ENCODE data around the gene SVBP.

SVBP gene

DNA sequence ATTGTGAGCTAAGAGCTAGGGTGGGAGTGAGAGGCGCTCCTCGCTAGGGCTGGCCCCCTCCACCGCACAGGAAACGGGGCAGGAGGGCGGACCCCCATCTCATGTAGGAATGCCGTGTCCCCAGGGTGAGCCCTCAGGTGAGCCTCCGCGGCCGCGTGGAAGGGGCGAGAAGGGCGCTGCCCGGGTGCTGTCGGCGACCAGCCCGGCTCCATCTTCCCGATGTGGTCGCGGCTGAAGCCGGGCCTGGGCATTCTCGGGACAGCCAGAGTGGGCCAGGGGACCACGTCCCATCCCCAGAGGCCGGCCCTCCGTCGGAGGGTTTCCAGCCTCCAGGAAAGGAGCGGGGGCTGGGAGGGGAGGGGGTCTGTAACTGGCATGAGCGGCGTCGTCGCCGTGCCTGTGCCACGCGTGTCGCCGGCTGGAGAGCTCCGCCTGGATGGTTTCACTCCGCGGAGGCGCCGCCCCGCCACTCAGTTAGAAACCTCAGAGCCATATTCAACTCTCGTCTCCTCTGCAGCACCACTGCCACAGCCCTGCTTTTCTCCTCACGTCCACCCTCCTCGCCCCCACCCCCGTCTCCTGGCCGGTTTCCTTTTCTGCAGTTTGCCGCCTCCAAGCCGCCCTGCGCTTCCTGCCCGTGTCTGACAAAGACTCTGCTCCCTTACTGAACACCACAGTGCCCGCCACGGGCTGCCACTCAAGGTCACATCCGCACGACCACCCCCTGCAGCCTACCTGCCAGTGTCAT lies 32.1 kb downstream of the SVBP start, which contains the start of gene TMEM269:
Gene TMEM269 (plus strand): TSS at position 46 of the 748 bp plus-strand sequence. CDS start 4,903 bp downstream, outside the sequence.
- Histone ChIP-seq H3K27me3 (ENCODE audit: control insufficient read depth, insufficient read depth, low read length) (peaks cover 13% of the 10 kb centered on the region), H3K9ac (ENCODE audit: low read length) (peak within 1 kb of the TSS; percentile 42), H3K4me3 (ENCODE audit: low read length) (no peak within 1 kb of the TSS), H3K4me1 (ENCODE audit: control insufficient read depth, insufficient read depth, low read length) (peaks cover 7% of the 10 kb centered on the region), H3K36me3 (ENCODE audit: control insufficient read depth, insufficient read depth, low read length) (no peaks in the 10 kb centered on the region), H3K9me3 (ENCODE audit: control insufficient read depth, low read length) (no peaks in the 10 kb centered on the region)

DNA sequence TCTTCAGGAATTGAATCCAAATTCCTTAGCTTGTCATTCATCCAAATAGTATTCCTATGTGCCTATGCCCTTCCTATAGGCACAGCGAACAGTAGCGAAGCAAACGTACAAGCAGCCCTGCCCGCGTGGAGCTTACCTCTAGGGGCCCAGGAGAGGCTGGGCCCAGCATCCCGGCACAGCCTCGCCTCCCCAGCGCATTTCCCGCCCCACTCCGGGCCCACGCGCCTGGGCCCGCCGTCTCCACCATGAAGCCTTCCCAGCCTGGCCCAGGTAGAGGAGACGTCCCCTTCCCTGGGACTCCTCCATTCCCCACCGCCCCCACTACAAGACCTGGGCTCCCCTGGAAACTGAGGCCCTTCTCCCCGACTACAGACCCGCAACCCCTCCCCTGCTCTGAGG lies 32.7 kb downstream of the SVBP start:
- H3K4me3 ChIP-seq (ENCODE audit: low read length), result no peak overlapping the region
- peaks cover 13% of the 10 kb centered on the region for H3K27me3 ChIP-seq (ENCODE audit: control insufficient read depth, insufficient read depth, low read length)
- H3K9me3 ChIP-seq (ENCODE audit: control insufficient read depth, low read length), result no peaks in the 10 kb centered on the region
- no peak overlapping the region for H3K9ac ChIP-seq (ENCODE audit: low read length)
- peaks cover 7% of the 10 kb centered on the region for H3K4me1 ChIP-seq (ENCODE audit: control insufficient read depth, insufficient read depth, low read length)
- H3K36me3 ChIP-seq (ENCODE audit: control insufficient read depth, insufficient read depth, low read length), result no peaks in the 10 kb centered on the region

DNA sequence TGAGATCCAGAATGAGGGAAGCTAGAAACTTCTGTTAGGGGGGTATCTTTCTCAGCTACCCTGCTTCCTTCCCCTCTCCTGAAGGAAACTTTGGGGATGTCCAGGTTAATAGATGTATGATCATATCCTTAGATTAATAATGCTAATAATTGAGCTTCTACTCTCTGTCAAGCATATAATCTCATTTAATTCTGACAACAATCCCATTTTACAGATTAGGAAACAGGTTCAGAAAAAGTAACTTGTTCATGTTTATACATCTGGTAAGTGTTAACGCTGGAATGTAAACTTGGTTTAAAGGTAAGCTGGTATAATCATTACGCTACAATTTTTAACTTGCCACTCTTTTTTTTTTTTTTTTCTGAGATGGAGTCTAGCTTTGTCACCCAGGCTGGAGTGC lies 34.1 kb downstream of the SVBP start:
- H3K36me3 ChIP-seq (ENCODE audit: control insufficient read depth, insufficient read depth, low read length), result no peaks in the 10 kb centered on the region
- H3K4me3 ChIP-seq (ENCODE audit: low read length), result no peak overlapping the region
- no peak overlapping the region for H3K9ac ChIP-seq (ENCODE audit: low read length)
- H3K27me3 ChIP-seq (ENCODE audit: control insufficient read depth, insufficient read depth, low read length), result peaks cover 13% of the 10 kb centered on the region
- peaks cover 7% of the 10 kb centered on the region for H3K4me1 ChIP-seq (ENCODE audit: control insufficient read depth, insufficient read depth, low read length)
- H3K9me3 ChIP-seq (ENCODE audit: control insufficient read depth, low read length), result no peaks in the 10 kb centered on the region

DNA sequence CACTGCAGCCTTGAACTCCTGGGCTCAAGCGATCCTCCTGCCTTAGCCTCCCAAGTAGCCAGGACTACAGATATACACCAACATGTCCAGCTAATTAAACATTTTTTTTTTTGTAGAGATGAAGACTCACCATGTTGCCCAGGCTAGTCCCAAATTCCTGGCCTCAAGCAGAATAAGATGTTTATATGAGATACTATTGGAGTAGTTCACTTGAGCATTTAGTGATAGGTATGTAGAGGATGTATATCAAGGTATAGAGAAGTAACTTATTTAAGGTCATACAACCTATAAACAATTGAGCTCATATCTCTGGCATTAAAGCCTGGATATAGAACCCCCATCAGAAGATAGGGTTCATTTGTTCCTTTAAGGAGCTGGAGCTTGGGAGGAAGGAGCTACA lies 37.0 kb downstream of the SVBP start:
- Histone ChIP-seq H3K4me3 (ENCODE audit: low read length) (no peak overlapping the region), H3K36me3 (ENCODE audit: control insufficient read depth, insufficient read depth, low read length) (peaks cover 15% of the 10 kb centered on the region), H3K27me3 (ENCODE audit: control insufficient read depth, insufficient read depth, low read length) (peaks cover 5% of the 10 kb centered on the region), H3K9me3 (ENCODE audit: control insufficient read depth, low read length) (no peaks in the 10 kb centered on the region), H3K4me1 (ENCODE audit: control insufficient read depth, insufficient read depth, low read length) (peaks cover 6% of the 10 kb centered on the region), H3K9ac (ENCODE audit: low read length) (no peak overlapping the region)

DNA sequence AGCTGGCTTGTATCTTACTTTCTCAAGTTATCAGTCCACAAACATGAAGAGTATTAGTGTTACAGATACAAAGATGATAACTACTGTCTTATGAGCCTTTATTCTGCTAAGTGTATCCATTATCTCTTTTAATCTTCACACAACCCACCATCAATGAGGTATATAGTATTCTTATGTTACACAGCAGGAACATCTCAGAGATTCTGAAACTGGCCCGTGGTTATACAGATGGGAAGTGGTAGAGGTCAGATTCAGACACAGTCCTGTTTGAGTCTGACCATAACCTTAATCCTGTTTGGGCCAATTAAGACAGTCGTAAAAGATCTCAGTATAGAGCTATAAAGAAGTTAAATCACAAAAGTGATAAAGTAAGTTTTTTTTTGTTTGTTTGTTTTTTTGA lies 37.5 kb downstream of the SVBP start:
- Histone ChIP-seq H3K9me3 (ENCODE audit: control insufficient read depth, low read length) (no peaks in the 10 kb centered on the region), H3K27me3 (ENCODE audit: control insufficient read depth, insufficient read depth, low read length) (peaks cover under 1% of the 10 kb centered on the region), H3K4me1 (ENCODE audit: control insufficient read depth, insufficient read depth, low read length) (peaks cover 1% of the 10 kb centered on the region), H3K9ac (ENCODE audit: low read length) (no peak overlapping the region), H3K36me3 (ENCODE audit: control insufficient read depth, insufficient read depth, low read length) (peaks cover 15% of the 10 kb centered on the region), H3K4me3 (ENCODE audit: low read length) (no peak overlapping the region)

DNA sequence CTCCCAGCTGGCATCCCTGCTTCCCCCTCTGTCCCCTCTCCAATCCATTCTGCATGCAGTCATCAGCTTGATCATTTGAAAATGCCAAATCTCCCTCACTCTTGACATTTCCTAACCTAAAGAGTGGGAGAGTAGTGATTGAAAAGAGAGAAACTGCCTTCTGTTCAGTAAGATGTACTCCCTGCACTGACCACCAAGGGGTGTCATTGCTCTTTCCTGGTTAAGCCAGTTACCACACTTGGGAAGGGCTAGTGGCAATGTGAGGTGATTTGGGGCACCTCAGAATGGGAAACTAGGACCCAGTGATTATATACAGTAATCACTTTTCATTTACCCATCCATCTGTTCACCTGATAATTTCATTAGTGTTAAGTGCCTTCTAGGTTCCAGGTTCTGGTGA lies 39.3 kb downstream of the SVBP start:
- no peak overlapping the region for H3K9ac ChIP-seq (ENCODE audit: low read length)
- H3K4me3 ChIP-seq (ENCODE audit: low read length), result no peak overlapping the region
- no peaks in the 10 kb centered on the region for H3K4me1 ChIP-seq (ENCODE audit: control insufficient read depth, insufficient read depth, low read length)
- H3K9me3 ChIP-seq (ENCODE audit: control insufficient read depth, low read length), result no peaks in the 10 kb centered on the region
- peaks cover 15% of the 10 kb centered on the region for H3K36me3 ChIP-seq (ENCODE audit: control insufficient read depth, insufficient read depth, low read length)
- H3K27me3 ChIP-seq (ENCODE audit: control insufficient read depth, insufficient read depth, low read length), result no peaks in the 10 kb centered on the region

DNA sequence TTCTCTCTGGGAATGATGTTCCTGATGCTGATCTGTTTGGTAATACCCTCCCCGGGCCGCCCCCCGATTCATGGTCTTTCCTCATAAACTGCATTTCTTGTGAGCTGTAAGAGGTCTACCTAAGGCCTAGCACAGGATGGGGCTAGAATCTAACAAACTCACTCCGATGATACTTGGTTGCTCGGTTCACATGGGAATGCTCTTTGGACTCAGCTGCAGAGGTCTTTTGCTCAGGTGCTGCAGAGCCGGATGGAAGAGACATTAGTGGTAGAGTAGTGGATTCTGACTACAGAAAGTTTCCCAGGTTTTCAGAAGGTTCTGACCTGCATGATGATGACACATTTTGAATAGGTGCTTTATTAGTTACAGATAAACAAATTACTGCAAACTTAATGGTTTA lies 40.7 kb downstream of the SVBP start:
- Histone ChIP-seq H3K36me3 (ENCODE audit: control insufficient read depth, insufficient read depth, low read length) (peaks cover 15% of the 10 kb centered on the region), H3K9ac (ENCODE audit: low read length) (no peak overlapping the region), H3K4me3 (ENCODE audit: low read length) (no peak overlapping the region), H3K4me1 (ENCODE audit: control insufficient read depth, insufficient read depth, low read length) (no peaks in the 10 kb centered on the region), H3K27me3 (ENCODE audit: control insufficient read depth, insufficient read depth, low read length) (no peaks in the 10 kb centered on the region), H3K9me3 (ENCODE audit: control insufficient read depth, low read length) (no peaks in the 10 kb centered on the region)

DNA sequence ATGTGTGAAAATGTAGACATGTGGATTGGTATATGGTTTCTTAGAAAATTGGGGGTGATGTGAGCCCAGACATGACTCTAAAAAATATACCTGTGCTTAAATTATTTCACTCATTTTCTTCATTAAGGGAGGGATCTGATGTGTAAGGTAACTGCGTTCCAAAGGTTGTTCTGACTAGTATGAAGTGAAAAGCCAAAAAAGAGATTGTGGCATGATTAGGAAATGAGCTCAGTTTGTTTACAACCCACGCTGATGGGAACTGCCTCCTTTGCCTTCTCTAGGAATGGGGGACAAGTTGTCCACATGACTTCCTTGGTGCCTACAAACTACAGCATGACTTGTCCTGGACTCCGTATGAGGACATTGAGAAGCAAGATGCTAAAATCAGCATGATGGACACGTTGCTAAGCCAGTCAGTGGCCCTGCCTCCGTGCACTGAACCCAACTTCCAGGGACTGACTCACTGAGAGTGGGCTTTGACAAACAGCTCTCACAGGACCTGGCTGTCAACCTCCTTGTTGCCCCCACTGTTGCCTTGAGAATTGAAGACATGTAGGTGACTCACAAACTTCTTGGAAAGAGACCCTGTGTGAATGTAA lies 42.2 kb downstream of the SVBP start:
- Histone ChIP-seq H3K4me1 (ENCODE audit: control insufficient read depth, insufficient read depth, low read length) (no peaks in the 10 kb centered on the region), H3K9ac (ENCODE audit: low read length) (no peak overlapping the region), H3K27me3 (ENCODE audit: control insufficient read depth, insufficient read depth, low read length) (no peaks in the 10 kb centered on the region), H3K36me3 (ENCODE audit: control insufficient read depth, insufficient read depth, low read length) (peaks cover 15% of the 10 kb centered on the region), H3K4me3 (ENCODE audit: low read length) (no peak overlapping the region), H3K9me3 (ENCODE audit: control insufficient read depth, low read length) (no peaks in the 10 kb centered on the region)

DNA sequence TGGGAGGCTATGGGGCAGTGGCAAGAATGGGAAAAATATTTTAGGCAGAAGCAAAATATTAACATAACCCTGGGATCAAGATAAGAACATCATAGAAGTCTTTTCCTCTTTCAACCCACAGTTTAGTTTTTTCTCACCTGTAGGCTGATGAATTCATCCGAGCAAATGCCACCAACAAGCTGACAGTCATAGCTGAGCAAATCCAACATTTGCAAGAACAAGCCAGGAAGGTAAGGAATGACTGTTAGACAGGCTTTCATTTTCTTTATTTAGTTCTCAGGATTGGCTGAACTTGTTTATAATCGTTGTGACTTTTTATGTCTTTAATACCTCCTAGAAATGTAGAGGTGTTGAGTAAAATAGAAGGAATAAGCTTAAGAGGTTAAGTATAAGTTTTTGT lies 43.8 kb downstream of the SVBP start:
- Histone ChIP-seq H3K36me3 (ENCODE audit: control insufficient read depth, insufficient read depth, low read length) (peaks cover 15% of the 10 kb centered on the region), H3K27me3 (ENCODE audit: control insufficient read depth, insufficient read depth, low read length) (no peaks in the 10 kb centered on the region), H3K9ac (ENCODE audit: low read length) (no peak overlapping the region), H3K4me3 (ENCODE audit: low read length) (no peak overlapping the region), H3K4me1 (ENCODE audit: control insufficient read depth, insufficient read depth, low read length) (no peaks in the 10 kb centered on the region), H3K9me3 (ENCODE audit: control insufficient read depth, low read length) (no peaks in the 10 kb centered on the region)

DNA sequence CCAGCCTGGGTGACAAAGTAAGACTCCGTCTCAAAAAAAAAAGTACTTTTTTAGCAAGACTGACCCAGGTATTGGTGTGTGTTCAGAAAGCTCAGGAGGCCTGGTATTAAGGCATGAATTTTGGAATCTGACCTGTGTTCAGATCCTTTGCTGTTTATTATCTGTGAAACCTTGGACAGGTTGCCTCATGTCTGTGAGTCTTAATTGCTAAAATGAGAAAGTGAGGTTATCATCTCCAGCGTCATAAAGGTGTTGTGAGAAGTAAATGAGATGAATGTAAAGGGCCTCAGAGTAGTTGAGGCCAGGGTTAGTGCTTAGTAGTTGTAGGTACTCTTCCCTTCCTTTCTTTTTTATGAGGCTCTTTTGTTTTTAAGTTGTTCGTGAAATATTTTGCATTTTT lies 47.4 kb downstream of the SVBP start:
- no peaks in the 10 kb centered on the region for H3K9me3 ChIP-seq (ENCODE audit: control insufficient read depth, low read length)
- no peak overlapping the region for H3K4me3 ChIP-seq (ENCODE audit: low read length)
- no peaks in the 10 kb centered on the region for H3K36me3 ChIP-seq (ENCODE audit: control insufficient read depth, insufficient read depth, low read length)
- no peak overlapping the region for H3K9ac ChIP-seq (ENCODE audit: low read length)
- H3K27me3 ChIP-seq (ENCODE audit: control insufficient read depth, insufficient read depth, low read length), result no peaks in the 10 kb centered on the region
- H3K4me1 ChIP-seq (ENCODE audit: control insufficient read depth, insufficient read depth, low read length), result peaks cover 4% of the 10 kb centered on the region

DNA sequence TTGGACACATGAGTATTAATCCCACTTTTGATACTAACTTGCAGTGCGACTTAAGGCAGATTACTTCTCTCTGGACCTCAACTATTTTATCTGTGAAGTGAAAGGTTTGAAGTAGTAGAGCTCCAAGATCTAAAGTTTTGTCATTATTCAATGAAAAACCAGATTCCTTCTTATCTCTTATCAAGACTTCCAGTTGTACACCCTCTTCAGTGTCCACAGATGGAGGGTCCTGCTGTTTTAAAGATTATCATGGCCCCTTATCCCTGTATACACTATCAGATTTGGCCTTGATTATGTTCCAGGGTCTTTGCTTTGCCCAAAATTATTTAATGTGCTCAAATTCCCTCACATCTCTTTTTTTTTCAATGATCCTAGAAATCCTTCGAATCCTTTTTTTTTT lies 49.0 kb downstream of the SVBP start:
- H3K9ac ChIP-seq (ENCODE audit: low read length), result no peak overlapping the region
- peaks cover 4% of the 10 kb centered on the region for H3K4me1 ChIP-seq (ENCODE audit: control insufficient read depth, insufficient read depth, low read length)
- H3K4me3 ChIP-seq (ENCODE audit: low read length), result no peak overlapping the region
- H3K9me3 ChIP-seq (ENCODE audit: control insufficient read depth, low read length), result no peaks in the 10 kb centered on the region
- H3K27me3 ChIP-seq (ENCODE audit: control insufficient read depth, insufficient read depth, low read length), result no peaks in the 10 kb centered on the region
- no peaks in the 10 kb centered on the region for H3K36me3 ChIP-seq (ENCODE audit: control insufficient read depth, insufficient read depth, low read length)

DNA sequence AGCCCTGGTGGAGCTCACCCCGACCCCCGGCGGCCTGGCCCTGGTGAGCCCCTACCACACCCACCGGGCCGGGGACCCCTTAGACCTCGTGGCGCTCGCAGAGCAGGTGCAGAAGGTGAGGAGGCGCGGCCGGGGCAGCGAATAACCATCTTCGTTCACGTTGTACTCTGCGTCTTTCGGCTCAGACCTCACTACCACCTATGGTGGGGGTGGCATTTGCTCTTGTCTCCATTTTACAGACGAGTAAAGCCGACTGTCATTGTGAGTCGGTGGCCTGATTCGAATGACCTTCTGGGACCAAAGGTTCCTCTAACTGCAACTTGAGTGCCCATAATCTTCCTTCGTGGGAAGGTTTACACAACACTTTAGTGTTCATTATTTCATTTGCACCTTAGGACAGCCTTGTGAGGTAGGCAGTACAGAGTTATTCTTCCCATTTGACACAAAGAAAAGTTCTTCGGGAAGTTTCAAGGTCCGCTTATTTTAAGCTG lies 49.6 kb downstream of the SVBP start:
- peak overlapping the region; percentile 95 for H3K9ac ChIP-seq (ENCODE audit: low read length)
- H3K36me3 ChIP-seq (ENCODE audit: control insufficient read depth, insufficient read depth, low read length), result no peaks in the 10 kb centered on the region
- peaks cover 6% of the 10 kb centered on the region for H3K4me1 ChIP-seq (ENCODE audit: control insufficient read depth, insufficient read depth, low read length)
- peak overlapping the region; percentile 83 for H3K4me3 ChIP-seq (ENCODE audit: low read length)
- H3K9me3 ChIP-seq (ENCODE audit: control insufficient read depth, low read length), result no peaks in the 10 kb centered on the region
- no peaks in the 10 kb centered on the region for H3K27me3 ChIP-seq (ENCODE audit: control insufficient read depth, insufficient read depth, low read length)
